A549 (cell line): Measurements from ENCODE around the gene CLMN. TPM values are rescaled to one million over a fixed set of nuclear protein-coding genes. Genes with fewer than 3 reads are reported as not detected.

Experiments used
- ATAC-seq, 2 experiments: fragments of 200-7000 bp in 1 of 2; fragments of >200 bp in 1 of 2; cut with Nextera tagmentation in 1 of 2; cut with Tn5 transposase in 1 of 2; 3 replicates each; pipeline versions ENCODE4 v1.8.0 to v1.9.1; 2018 to 2020; ENCODE audit warnings: mild to moderate bottlenecking in 1 of 2, moderate library complexity in 1 of 2
- CTCF ChIA-PET: fragments of 300-600 bp; sonication (Branson Sonifier 250); formaldehyde crosslinking; extraction: SDS; loops from one replicate; lab custom pipeline; 2021; ENCODE audit warnings: antibody characterized with exemption, inconsistent platforms; lab: Yijun Ruan, JAX
- POLR2A ChIA-PET: fragments of 350-600 bp; formaldehyde crosslinking; extraction: SDS; loops from one replicate; lab custom pipeline; 2021; ENCODE audit warnings: antibody characterized with exemption, inconsistent platforms; lab: Yijun Ruan, JAX
- DNase-seq, 2 experiments: peaks; one replicate each; pipeline versions ENCODE4 v3.0.0 to v3.0.0-alpha.2; 2011 to 2016; ENCODE audit warnings: low read depth in 1 of 2, low spot score in 1 of 2
- FAIRE-seq: peaks from 2 replicates; lab custom pipeline; 2011; peaks lifted over from hg19 to GRCh38; lab: Jason Lieb, UNC
- H3K27ac ChIP-seq, 2 experiments: fragments of >200 bp; sonication (Bioruptor Twin); formaldehyde crosslinking; 3 replicates each; pipeline ENCODE4 v1.5.1; 2016 to 2017
- H3K4me1 ChIP-seq: fragments of >200 bp; sonication (Bioruptor Twin); formaldehyde crosslinking; 3 replicates; pipeline ENCODE4 v1.6.1; 2016
- H3K4me2 ChIP-seq: fragments of >200 bp; sonication (Bioruptor Twin); formaldehyde crosslinking; 3 replicates; pipeline ENCODE4 v1.6.1; 2016
- H3K4me3 ChIP-seq: fragments of >200 bp; sonication (Bioruptor Twin); formaldehyde crosslinking; 3 replicates; pipeline ENCODE4 v1.5.1; 2016
- H3K9me3 ChIP-seq: fragments of >200 bp; sonication (Bioruptor Twin); formaldehyde crosslinking; 3 replicates; pipeline ENCODE4 v1.6.1; 2016
- ATOH8 ChIP-seq: fragments of 250-450 bp; sonication (Bioruptor Pico); IDR thresholded peaks from 2 replicates; pipeline ENCODE4 v1.5.0; 2020; ENCODE audit warnings: low read depth, mild to moderate bottlenecking, moderate library complexity
- BCL3 ChIP-seq: fragments of >200 bp; sonication (Bioruptor Twin); formaldehyde crosslinking; IDR thresholded peaks from 3 replicates; pipeline ENCODE4 v1.6.1; 2016
- CEBPB ChIP-seq, 2 experiments: fragments of >200 bp in 1 of 2; sonication (Bioruptor Twin) in 1 of 2; formaldehyde crosslinking in 1 of 2; IDR thresholded peaks; 2 replicates each; pipeline ENCODE4 v1.6.1; 2012 to 2016
- EHMT2 ChIP-seq: fragments of 200-600 bp; sonication (generic); IDR thresholded peaks from 2 replicates; pipeline ENCODE4 v1.6.1; 2016; ENCODE audit warnings: antibody characterized with exemption, low read depth, mild to moderate bottlenecking, moderate library complexity
- ESRRA ChIP-seq: fragments of 150-350 bp; IDR thresholded peaks from 2 replicates; pipeline ENCODE4 v1.6.1; 2014; ENCODE audit warnings: mild to moderate bottlenecking, low read length, borderline replicate concordance
- HDAC2 ChIP-seq: fragments of 200-600 bp; sonication (generic); IDR thresholded peaks from 2 replicates; pipeline ENCODE4 v1.6.1; 2016
- HMGXB4 ChIP-seq: fragments of 250-450 bp; sonication (Bioruptor Pico); IDR thresholded peaks from 2 replicates; pipeline ENCODE4 v1.5.0; 2021; ENCODE audit warnings: mild to moderate bottlenecking, moderate library complexity, borderline replicate concordance
- HOXA7 ChIP-seq: fragments of 250-450 bp; sonication (Bioruptor Pico); IDR thresholded peaks from 2 replicates; pipeline ENCODE4 v1.5.0; 2020; ENCODE audit warnings: mild to moderate bottlenecking, moderate library complexity
- MAFK ChIP-seq: fragments of 450-650 bp; IDR thresholded peaks from 2 replicates; pipeline ENCODE4 v1.6.1; 2014; ENCODE audit not compliant: partially characterized antibody
- MYC ChIP-seq: IDR thresholded peaks from 2 replicates; pipeline ENCODE4 v1.6.1; 2012; ENCODE audit warnings: mild to moderate bottlenecking, inconsistent platforms, low read length, improper control_type of control experiment, borderline replicate concordance
- NR3C1 ChIP-seq: fragments of >200 bp; sonication (Bioruptor Twin); formaldehyde crosslinking; IDR thresholded peaks from 3 replicates; pipeline ENCODE4 v1.6.1; 2017
- POLR2A ChIP-seq: IDR thresholded peaks from 2 replicates; pipeline ENCODE4 v1.6.1; 2012; ENCODE audit warnings: mild to moderate bottlenecking, low read length
- POLR2AphosphoS2 ChIP-seq: conservative IDR thresholded peaks from 2 replicates; pipeline ENCODE4 v1.6.1; 2012; ENCODE audit warnings: low read length, improper control_type of control experiment, inconsistent platforms
- RAD21 ChIP-seq, 2 experiments: fragments of >200 bp in 1 of 2; sonication (Bioruptor Twin) in 1 of 2; formaldehyde crosslinking in 1 of 2; IDR thresholded peaks in 1 of 2; conservative IDR thresholded peaks in 1 of 2; 2 replicates in 1 of 2; 3 replicates in 1 of 2; pipeline ENCODE4 v1.6.1; 2012 to 2018; ENCODE audit warnings: inconsistent platforms in 1 of 2
- RNF2 ChIP-seq: fragments of 200-600 bp; sonication (generic); IDR thresholded peaks from 2 replicates; pipeline ENCODE4 v1.6.1; 2016; ENCODE audit warnings: low read depth, mild to moderate bottlenecking, antibody characterized with exemption, moderate library complexity, borderline replicate concordance
- TP53 ChIP-seq: fragments of 250-450 bp; sonication (Bioruptor Pico); IDR thresholded peaks from 2 replicates; pipeline ENCODE4 v1.5.0; 2021; ENCODE audit warnings: mild to moderate bottlenecking, moderate library complexity
- ZNF302 ChIP-seq: fragments of 250-450 bp; sonication (Bioruptor Pico); IDR thresholded peaks from 2 replicates; pipeline ENCODE4 v1.9.0; 2021; ENCODE audit warnings: inconsistent platforms, mild to moderate bottlenecking, moderate library complexity
- WGBS: methylation state at CpG from one replicate; pipeline ENCODE4 v1.1.6; 2017; ENCODE audit errors: missing lambda C conversion rate; 5-methylcytosine and 5-hydroxymethylcytosine counted together
- polyA plus RNA-seq, 4 experiments: library from polyadenylated mRNA; depleted of rRNA in 3 of 4; stranded (reverse); fragments of >200 nt; fragmentation: RNase III in 1 of 4; extraction: RNeasy Plus Mini Kit Qiagen cat#74134 plus additional on column Dnase treatment in 1 of 4; gene quantifications; 2 replicates in 3 of 4; 3 replicates in 1 of 4; pipeline ENCODE4 v1.2.3, GENCODE V29; 2011 to 2017

CLMN gene
- polyA plus RNA-seq, 2 of the 4 experiments (the other 2 are of a cell fraction) = 2.9 to 10.6 TPM

GRCh38 chr14:95348395-95349080, 28.8 kb upstream of the CLMN start:
- DNase-seq = no peak
- H3K4me2 ChIP-seq = no peak overlapping the region
- ChIA-PET POLR2A (no interaction called here), CTCF (no interaction called here)
- 69% methylated on average over 10 of the region's 10 CpGs for WGBS
- no peaks in the 10 kb centered on the region for H3K9me3 ChIP-seq
- no peak overlapping the region for H3K27ac ChIP-seq
- FAIRE-seq = no peak
- no peak for TF ChIP-seq CEBPB (IDR thresholded peaks at IDR 0.05)
- TF ChIP-seq RAD21 (conservative IDR thresholded peaks at IDR 0.05 in 1 of 2, IDR thresholded peaks at IDR 0.05 in 1 of 2) = peak in 1 of 2 experiments; percentile 28; a peak in 2 of 5 replicates
- peak in 1 of 2 experiments; percentile 46; a peak in 2 of 6 replicates for ATAC-seq
- H3K4me1 ChIP-seq = no peaks in the 10 kb centered on the region
- H3K4me3 ChIP-seq = no peak overlapping the region

- Histone ChIP-seq H3K4me1 (no peaks in the 10 kb centered on the region), H3K9me3 (no peaks in the 10 kb centered on the region), H3K27ac (no peak overlapping the region), H3K4me3 (no peak overlapping the region), H3K4me2 (0 out of 3 replicates have a peak overlapping the region, but pooled peaks have one; percentile 2)
- DNase-seq (peak in 1 of 2 experiments; percentile 16), FAIRE-seq (no peak), ATAC-seq (peak; percentile 64 to 72; a peak in 5 of 6 replicates)
- no peak for TF ChIP-seq RNF2
- no peak for TF ChIP-seq ESRRA
- TF ChIP-seq TP53 (CRISPR knock-in tag) = no peak
- no peak for TF ChIP-seq MAFK
- no peak for TF ChIP-seq EHMT2
- no peak for TF ChIP-seq ZNF302 (CRISPR knock-in tag)
- 100% methylated on average over 1 of the region's 1 CpG for WGBS
- ChIA-PET POLR2A (interaction anchor here (1.1 kb wide), 1 partner anchor 10 kb away, joined by 3 read pairs; no protein-coding TSS in a partner anchor), CTCF (interaction anchor here (0.5 to 1.2 kb wide), 5 partner anchors 19 to 639 kb away, joined by 3 to 4 read pairs (median 3); no protein-coding TSS in a partner anchor)
These were observed 27.1 kb upstream of the CLMN start for GRCh38 chr14:95346820-95347219.

GRCh38 chr14:95346266-95346665, 26.6 kb upstream of the CLMN start:
- ChIA-PET POLR2A (interaction anchor here (1.1 kb wide), 1 partner anchor 11 kb away, joined by 3 read pairs; no protein-coding TSS in a partner anchor), CTCF (interaction anchor here (0.6 to 1.2 kb wide), 5 partner anchors 14 to 1349 kb away, joined by 3 read pairs; no protein-coding TSS in a partner anchor)
- Histone ChIP-seq H3K4me3 (no peak overlapping the region), H3K4me2 (no peak overlapping the region), H3K27ac (no peak overlapping the region), H3K4me1 (no peaks in the 10 kb centered on the region), H3K9me3 (no peaks in the 10 kb centered on the region)
- DNase-seq (no peak), FAIRE-seq (no peak), ATAC-seq (no peak)
- WGBS = 85% methylated on average over 8 of the region's 8 CpGs
- TF ChIP-seq EHMT2 (no peak), HOXA7 (CRISPR knock-in tag) (no peak), MYC (no peak), HMGXB4 (CRISPR knock-in tag) (no peak)

GRCh38 chr14:95345032-95345431, 25.3 kb upstream of the CLMN start:
- 65% methylated on average over 5 of the region's 5 CpGs for WGBS
- H3K27ac ChIP-seq = no peak overlapping the region
- DNase-seq (no peak), FAIRE-seq (no peak), ATAC-seq (no peak)
- H3K4me2 ChIP-seq = no peak overlapping the region
- H3K9me3 ChIP-seq = no peaks in the 10 kb centered on the region
- CTCF ChIA-PET = no interaction called here
- no peak overlapping the region for H3K4me3 ChIP-seq
- TF ChIP-seq NR3C1 = no peak
- POLR2A ChIA-PET = no interaction called here
- H3K4me1 ChIP-seq = peaks cover 9% of the 10 kb centered on the region

GRCh38 chr14:95344536-95344935, 24.8 kb upstream of the CLMN start:
- FAIRE-seq = no peak
- ChIA-PET CTCF (no interaction called here), POLR2A (no interaction called here)
- Histone ChIP-seq H3K9me3 (no peaks in the 10 kb centered on the region), H3K4me3 (no peak overlapping the region), H3K27ac (no peak overlapping the region), H3K4me1 (peaks cover 14% of the 10 kb centered on the region), H3K4me2 (no peak overlapping the region)
- TF ChIP-seq POLR2AphosphoS2 = no peak
- no peak for TF ChIP-seq POLR2A
- TF ChIP-seq NR3C1 = no peak
- no peak for TF ChIP-seq HDAC2
- no peak for TF ChIP-seq CEBPB (IDR thresholded peaks at IDR 0.05)
- no peak for TF ChIP-seq RAD21 (conservative IDR thresholded peaks at IDR 0.05 in 1 of 2, IDR thresholded peaks at IDR 0.05 in 1 of 2)
- TF ChIP-seq ATOH8 (CRISPR knock-in tag) = no peak
- no peak for TF ChIP-seq BCL3
- no peak for DNase-seq
- ATAC-seq = no peak
